HUES6 (cell line): Measurements from ENCODE around the gene E2F1.

Source experiments
- H3K27ac ChIP-seq: 2 replicates; pipeline ENCODE4 v1.7.0; 2013; ENCODE audit warnings: low read depth, mild to moderate bottlenecking, low read length, inconsistent platforms
- H3K27me3 ChIP-seq: 2 replicates; pipeline ENCODE4 v1.6.1; 2013; ENCODE audit warnings: low read length; ENCODE audit not compliant: control insufficient read depth, insufficient read depth
- H3K36me3 ChIP-seq: 2 replicates; pipeline ENCODE4 v1.6.1; 2013; ENCODE audit warnings: low read length; ENCODE audit not compliant: control insufficient read depth, insufficient read depth
- H3K4me1 ChIP-seq: 2 replicates; pipeline ENCODE4 v1.6.1; 2013; ENCODE audit warnings: low read length; ENCODE audit not compliant: control insufficient read depth, insufficient read depth
- H3K4me3 ChIP-seq: 2 replicates; pipeline ENCODE4 v1.5.1; 2013; ENCODE audit warnings: low read depth, low read length
- H3K9ac ChIP-seq: one replicate; pipeline ENCODE4 v1.6.1; 2013; ENCODE audit warnings: mild to moderate bottlenecking, low read length
- H3K9me3 ChIP-seq: 2 replicates; pipeline ENCODE4 v1.6.1; 2013; ENCODE audit warnings: low read depth, low read length; ENCODE audit not compliant: control insufficient read depth, insufficient read depth

The E2F1 gene

DNA sequence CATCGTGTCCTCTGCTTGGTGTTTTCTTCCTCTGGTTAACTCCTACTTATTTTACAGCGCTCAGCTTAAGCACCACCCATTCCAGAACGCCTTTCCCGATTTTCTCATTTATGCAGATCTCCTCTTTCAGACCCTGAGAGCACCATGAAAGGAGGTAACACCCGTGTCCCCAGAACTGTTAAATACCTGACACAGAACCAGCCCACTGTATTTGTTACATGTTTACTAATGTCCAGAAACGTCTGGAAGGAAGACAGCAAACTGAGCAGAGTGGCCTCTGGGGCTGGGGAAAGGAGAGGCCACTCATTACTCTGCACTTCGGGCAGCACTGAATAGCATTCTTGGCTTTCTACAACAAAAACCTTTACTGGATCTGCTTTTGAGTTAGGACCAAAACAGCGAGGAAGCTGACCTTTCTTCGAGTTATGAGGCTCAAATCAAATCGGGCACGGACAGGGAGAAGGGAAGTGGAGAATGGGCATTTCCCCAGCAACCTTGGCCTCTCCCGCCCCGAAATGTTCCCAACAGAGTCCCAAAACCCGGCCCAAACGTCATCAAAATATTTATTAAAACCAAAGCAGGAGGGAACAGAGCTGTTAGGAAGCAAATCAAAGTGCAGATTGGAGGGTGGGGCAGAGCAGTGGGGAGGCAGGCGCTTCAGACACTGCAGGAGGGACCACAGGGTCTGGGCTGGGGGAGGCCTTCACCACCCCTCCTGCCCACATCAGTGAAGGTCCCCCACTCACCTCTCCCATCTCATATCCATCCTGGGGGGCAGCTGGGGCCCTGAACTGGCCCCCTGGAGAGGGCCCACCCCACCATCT is 10.8 kb downstream of the E2F1 start:
- Histone ChIP-seq H3K36me3 (peaks cover 62% of the 10 kb centered on the region), H3K4me3 (peak overlapping the region; percentile 78), H3K27me3 (no peaks in the 10 kb centered on the region), H3K4me1 (peaks cover 28% of the 10 kb centered on the region), H3K27ac (no peak overlapping the region), H3K9me3 (no peaks in the 10 kb centered on the region), H3K9ac (peak overlapping the region; percentile 57)

DNA sequence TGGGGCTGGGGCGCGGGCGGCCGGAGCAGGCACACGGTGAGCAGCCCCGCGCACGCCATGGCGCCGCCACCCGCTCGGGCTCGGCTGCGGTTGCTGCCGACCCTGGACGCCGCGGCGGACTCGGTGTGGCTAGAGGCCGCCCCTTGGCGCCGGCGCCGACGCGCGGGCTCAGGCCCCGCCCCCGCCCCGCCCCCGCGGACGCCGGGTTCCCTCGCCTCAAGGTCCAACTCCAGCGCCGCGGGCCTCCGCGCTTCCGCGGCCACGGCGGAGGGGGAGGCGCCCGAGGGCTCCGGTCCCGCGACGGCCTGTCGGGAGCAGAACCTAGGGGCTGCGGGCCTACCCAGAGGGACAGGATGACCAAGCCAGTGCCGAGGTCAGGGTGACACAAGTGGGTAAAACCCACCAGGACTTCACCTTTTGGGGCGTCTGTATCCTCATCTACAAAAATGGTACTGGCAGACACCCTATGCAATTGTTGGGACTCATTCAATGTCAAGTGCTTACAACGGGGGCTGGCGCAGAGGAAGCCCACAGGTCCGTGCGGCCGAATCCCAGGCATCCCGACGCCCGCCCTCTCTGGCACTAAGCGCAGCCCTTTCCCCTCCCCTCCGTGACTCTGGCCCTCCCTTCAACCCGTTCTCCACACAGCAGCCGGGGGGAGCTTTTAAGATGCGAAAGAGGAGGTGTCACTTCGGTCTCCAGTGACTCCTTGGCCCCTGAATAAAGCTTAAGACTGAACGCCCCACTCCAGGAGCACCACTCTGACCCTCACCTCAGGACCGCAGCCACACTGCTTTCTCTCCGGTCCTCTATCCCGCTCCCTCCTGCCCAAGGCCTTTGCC is 11.7 kb downstream of the E2F1 start, which contains the start of gene NECAB3:
Gene NECAB3, minus strand, starts transcription at position 135 of the 842 bp plus-strand sequence. Its CDS starts 76 bp downstream, at position 59.
- Histone ChIP-seq H3K9ac (peak within 1 kb of the TSS; percentile 81), H3K9me3 (no peaks in the 10 kb centered on the region), H3K4me1 (peaks cover 28% of the 10 kb centered on the region), H3K4me3 (peak within 1 kb of the TSS; percentile 78), H3K27ac (peak within 1 kb of the TSS; percentile 59; the same call in 1 of the 2 replicates), H3K27me3 (no peaks in the 10 kb centered on the region), H3K36me3 (peaks cover 58% of the 10 kb centered on the region)

DNA sequence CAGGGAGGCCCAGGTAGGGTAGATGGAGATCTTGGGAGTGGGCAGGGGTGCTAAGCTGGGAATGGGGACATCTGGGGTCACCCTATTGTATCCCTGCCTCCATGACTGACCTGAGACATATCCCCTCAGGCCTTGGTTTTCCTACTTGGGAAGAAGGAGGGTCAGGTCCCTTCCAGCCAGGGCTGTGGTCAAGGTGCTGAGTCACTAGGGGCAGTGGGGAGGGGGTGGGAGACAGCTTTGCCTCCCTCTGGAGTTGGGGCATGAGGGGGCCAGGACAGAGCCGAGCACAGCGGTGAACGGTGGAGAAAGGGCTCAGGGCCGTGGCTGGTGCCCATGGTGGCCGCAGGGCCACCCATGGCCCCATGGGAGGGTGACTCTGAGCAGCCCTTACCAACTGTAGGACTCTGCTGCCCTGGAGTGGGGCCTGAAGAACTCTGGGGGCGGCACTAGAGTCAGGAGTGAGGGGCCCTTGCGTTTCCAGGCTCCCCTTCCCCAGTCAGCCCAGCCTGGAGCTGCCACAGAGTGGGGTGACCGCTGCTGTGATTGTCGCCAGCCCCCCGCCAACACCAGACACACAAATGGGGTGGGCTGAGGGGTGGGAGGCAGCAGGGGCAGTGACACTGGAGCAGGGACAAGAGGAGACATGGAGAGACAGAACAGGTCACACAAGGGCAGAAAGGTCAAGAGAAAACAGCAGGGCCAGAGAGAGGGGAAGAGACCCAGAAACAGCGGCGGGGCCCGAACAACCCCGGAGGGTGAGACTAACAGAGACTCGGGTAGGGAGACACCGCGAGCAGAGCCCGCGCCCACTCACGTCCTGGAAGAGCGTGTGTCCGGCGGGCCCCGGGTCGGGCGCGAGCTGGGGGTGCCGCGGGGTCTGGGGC is 12.5 kb downstream of the E2F1 start:
- Histone ChIP-seq H3K36me3 (peaks cover 57% of the 10 kb centered on the region), H3K9ac (peak overlapping the region; percentile 81), H3K27ac (peak overlapping the region; percentile 59; the same call in 1 of the 2 replicates), H3K9me3 (no peaks in the 10 kb centered on the region), H3K27me3 (no peaks in the 10 kb centered on the region), H3K4me3 (peak overlapping the region; percentile 78), H3K4me1 (peaks cover 28% of the 10 kb centered on the region)

DNA sequence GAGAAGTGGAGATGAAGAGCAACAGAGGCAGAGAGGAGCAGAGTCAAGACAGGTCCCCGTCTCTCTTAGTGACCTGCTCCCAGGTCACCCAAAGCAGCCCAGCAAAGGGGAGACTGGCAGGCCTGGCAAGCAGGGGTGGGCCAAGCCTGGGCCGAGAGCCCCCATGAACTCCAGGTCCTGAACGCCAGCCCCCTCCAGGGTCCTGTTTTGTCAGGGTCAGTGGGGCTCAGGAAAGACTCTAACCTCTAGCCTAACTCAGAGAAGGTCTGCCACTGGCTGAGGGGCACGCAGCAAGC is 13.1 kb downstream of the E2F1 start:
- Histone ChIP-seq H3K27me3 (no peaks in the 10 kb centered on the region), H3K27ac (no peak overlapping the region; the same call in 1 of the 2 replicates), H3K9ac (peak overlapping the region; percentile 81), H3K36me3 (peaks cover 54% of the 10 kb centered on the region), H3K4me3 (peak overlapping the region; percentile 78), H3K4me1 (peaks cover 31% of the 10 kb centered on the region), H3K9me3 (no peaks in the 10 kb centered on the region)

DNA sequence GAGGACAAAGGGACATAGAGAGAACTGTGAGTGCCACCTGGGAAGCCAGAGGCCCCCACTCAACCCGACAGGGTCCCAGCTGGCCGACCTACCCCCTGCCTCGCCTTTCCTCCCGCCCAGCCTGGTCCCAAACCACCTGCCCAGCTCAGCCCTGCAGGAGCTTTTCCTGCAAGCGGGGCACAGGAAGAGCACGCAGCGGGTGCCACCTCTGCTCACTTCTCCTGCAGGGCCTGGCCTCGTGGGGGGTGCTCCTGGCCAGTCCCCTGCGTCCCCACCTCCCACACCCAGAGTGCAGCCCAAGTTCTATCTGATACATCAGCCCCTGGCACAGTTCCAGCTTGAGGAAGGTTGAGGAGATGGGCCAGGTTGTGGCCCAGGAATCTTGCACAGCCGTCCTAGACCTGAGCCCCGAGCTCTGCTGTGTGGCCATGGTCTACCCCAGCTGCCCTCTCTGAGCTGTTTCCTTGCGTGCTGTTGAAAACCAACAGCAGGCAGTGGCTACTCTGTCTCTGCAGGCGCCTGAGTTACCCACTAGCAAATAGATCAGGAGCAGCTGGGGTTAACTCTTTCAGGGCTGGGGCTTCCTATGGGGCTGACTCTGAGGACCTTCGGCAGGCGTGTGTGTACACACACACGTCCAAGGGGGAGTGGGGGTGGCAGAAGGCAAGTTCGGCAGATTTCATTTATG is 13.6 kb downstream of the E2F1 start:
- Histone ChIP-seq H3K4me3 (peak overlapping the region; percentile 78), H3K36me3 (peaks cover 49% of the 10 kb centered on the region)

DNA sequence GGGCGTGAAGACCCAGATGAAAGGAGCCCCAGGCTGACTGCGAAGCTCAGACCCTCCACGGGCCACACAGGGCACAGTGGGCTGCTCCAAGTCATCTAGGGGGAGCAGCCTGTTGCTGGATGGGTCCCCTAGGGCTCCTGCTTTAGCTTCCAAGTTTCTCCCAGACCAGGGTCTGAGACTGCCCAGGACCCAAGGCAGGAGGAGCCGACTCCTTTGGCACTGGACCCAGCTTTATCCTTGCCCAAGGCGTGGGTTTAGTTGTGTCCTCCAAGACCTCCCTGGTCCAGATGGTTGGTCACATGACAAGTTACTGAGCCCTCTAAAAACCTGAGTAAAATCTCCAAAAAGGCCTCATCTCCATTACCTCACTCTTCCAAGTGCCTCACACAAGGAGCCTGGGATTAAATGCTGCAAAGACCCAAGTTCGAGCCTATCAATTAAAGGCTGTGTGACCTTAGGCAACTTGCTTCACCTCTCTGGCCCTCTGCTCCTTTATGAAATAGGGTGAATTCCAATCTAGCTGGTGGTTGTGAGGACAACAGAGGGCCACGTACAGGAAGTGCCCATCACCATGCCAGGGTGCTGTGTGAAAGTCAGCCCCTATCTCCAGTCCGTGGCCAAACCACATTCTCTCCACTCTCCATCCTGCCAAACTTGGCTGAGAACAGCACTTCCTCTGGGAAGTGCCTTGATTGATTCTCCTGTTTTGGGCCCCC is 14.5 kb downstream of the E2F1 start:
- peaks cover 42% of the 10 kb centered on the region for H3K36me3 ChIP-seq
- no peak overlapping the region for H3K27ac ChIP-seq
- H3K4me1 ChIP-seq = peaks cover 38% of the 10 kb centered on the region
- no peak overlapping the region for H3K4me3 ChIP-seq
- H3K9me3 ChIP-seq = no peaks in the 10 kb centered on the region
- peaks cover 6% of the 10 kb centered on the region for H3K27me3 ChIP-seq
- no peak overlapping the region for H3K9ac ChIP-seq

More for the DNA sequence above, 13.6 kb downstream of the E2F1 start:
- peak overlapping the region; percentile 81 for H3K9ac ChIP-seq
- peaks cover 2% of the 10 kb centered on the region for H3K27me3 ChIP-seq
- no peaks in the 10 kb centered on the region for H3K9me3 ChIP-seq
- peaks cover 34% of the 10 kb centered on the region for H3K4me1 ChIP-seq
- H3K27ac ChIP-seq = no peak overlapping the region

DNA sequence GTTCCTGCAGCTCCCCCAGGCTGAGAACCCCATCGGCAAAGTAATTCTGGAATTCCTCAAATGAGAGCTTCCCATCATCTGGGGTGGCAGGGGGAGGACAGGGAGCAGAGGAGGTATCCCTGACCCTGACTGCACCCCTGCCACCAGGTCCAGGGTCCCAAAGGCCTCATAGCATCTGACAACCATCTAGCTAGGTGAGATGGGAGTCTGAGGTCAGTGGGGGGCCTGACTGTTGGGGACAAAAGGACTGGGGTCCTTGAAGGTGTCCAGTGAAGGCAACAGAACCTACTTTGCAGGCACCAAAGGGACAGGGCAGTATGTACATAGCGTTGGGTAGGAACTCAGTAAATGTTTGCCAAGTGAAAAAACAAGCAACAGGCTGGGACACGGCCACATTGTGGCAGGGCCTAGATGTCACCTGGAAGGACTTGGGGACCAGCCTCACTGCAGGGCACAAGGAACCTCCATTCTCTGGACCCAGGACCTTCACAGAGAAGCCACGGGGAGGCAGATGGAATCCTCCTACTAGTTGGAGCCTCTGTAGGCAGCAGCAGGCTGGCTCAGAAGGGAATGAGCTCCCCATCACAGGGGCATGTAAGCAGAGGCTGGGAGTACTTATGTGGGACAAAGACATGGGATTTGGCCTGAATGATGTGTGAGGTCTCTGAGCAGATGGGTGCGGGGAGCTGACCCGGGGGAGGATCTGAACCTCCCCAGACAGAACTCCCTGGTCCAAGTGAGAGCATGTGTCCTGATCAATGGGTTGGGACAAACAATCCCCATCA is 15.3 kb downstream of the E2F1 start:
- H3K9ac ChIP-seq = no peak overlapping the region
- H3K4me1 ChIP-seq = peaks cover 42% of the 10 kb centered on the region
- no peak overlapping the region for H3K27ac ChIP-seq
- peaks cover 33% of the 10 kb centered on the region for H3K36me3 ChIP-seq
- H3K4me3 ChIP-seq = no peak overlapping the region
- peaks cover 6% of the 10 kb centered on the region for H3K27me3 ChIP-seq
- no peaks in the 10 kb centered on the region for H3K9me3 ChIP-seq

DNA sequence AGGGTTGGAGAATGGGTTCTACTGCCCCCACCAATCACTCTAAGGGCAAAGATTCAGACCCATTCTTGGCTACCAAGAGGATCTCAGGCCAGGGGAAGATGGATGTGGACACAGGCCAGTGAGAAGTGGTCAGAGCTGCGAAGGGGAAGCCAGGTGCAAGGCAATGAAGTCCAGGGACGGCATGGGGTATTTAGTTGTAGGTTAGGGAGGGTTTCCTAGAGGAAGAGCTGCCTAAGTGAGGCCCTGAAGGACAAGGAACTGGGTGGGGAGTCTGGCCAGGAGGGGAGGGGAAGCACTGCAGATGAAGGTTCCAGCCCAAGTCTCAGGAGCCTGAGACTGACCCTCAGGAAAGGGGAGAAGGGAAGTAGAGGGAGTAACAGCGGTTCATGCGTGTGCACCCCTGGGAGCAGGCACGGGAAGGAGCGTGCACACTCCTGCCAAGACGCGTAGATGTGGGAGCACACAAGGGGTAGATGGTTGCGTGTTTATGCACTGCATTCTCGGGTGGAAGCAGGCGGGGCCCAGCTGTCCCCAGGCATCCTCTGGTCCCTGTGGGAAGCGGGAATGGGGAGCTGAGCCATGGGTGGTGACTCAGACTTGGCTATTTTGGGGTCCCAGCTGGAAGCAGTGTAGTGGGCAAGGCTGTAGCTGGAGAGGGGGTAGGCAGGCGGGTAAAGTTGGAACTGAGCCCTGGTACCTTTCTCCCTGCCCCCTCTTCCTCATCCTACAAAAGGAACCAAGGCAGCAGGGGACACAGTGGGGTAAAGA is 16.1 kb downstream of the E2F1 start:
- Histone ChIP-seq H3K4me3 (no peak overlapping the region), H3K27ac (no peak overlapping the region), H3K36me3 (peaks cover 31% of the 10 kb centered on the region), H3K4me1 (peaks cover 34% of the 10 kb centered on the region), H3K9ac (no peak overlapping the region), H3K9me3 (no peaks in the 10 kb centered on the region), H3K27me3 (peaks cover 6% of the 10 kb centered on the region)

DNA sequence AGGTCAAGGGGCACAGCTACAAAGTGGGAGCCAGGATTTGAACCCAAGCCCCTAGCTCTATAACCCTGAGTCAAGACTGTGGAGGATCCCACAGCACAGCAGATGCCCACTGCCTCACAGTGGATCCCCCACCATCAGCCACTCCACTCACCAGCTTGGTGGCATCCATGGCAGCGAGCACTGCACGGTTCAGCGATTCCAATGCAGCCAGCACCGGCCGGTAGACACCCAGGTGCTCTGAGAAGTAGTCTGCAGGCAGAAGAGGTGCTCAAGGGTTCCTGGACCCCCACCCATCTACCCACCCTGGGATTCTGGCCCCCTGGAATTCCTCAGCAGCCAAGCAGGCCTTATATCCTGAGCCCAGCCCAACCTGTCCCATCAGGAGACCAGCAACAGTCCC is 17.0 kb downstream of the E2F1 start:
- Histone ChIP-seq H3K27ac (no peak overlapping the region), H3K4me3 (no peak overlapping the region), H3K36me3 (peaks cover 31% of the 10 kb centered on the region), H3K4me1 (peaks cover 38% of the 10 kb centered on the region), H3K27me3 (peaks cover 6% of the 10 kb centered on the region), H3K9ac (no peak overlapping the region), H3K9me3 (no peaks in the 10 kb centered on the region)
